ENCODE measurements around the gene SET. TPM values are rescaled to one million over a fixed set of nuclear protein-coding genes. Genes with fewer than 3 reads are reported as not detected.

The SET gene
- total RNA-seq, 2 donors from 2014 or later = 189 to 240 TPM

- intact Hi-C loops (cut with DNase I) = no loop called here
- DNase-seq (ENCODE audit: low spot score) = peak; percentile 73
Observed at GRCh38 chr9:128722380-128723351, 33.6 kb downstream of the SET start.

GRCh38 chr9:128723352-128723865, 34.4 kb downstream of the SET start:
- peak; percentile 77 for DNase-seq (ENCODE audit: low spot score)
- intact Hi-C loops (cut with DNase I) = no loop called here

- DNase-seq (ENCODE audit: low spot score) = peak; percentile 98
- intact Hi-C loops (cut with DNase I) = no loop called here
Observed at GRCh38 chr9:128723866-128724743, 35.1 kb downstream of the SET start, which contains the start of gene ZDHHC12. ZDHHC12 (minus strand) TSS chr9:128724127; CDS start chr9:128724093, 34 bp downstream.

- intact Hi-C loops (cut with DNase I) = no loop called here
- DNase-seq (ENCODE audit: low spot score) = peak; percentile 83
Observed at GRCh38 chr9:128724744-128725211, 35.8 kb downstream of the SET start.

GRCh38 chr9:128727640-128728248, 38.7 kb downstream of the SET start:
- intact Hi-C loops (cut with DNase I) = no loop called here
- DNase-seq (ENCODE audit: low spot score) = no peak

- no peak for DNase-seq (ENCODE audit: low spot score)
Observed at GRCh38 chr9:128728298-128728697, 39.3 kb downstream of the SET start.

GRCh38 chr9:128729302-128729701, 40.3 kb downstream of the SET start:
- no peak for DNase-seq (ENCODE audit: low spot score)
- intact Hi-C loops (cut with DNase I) = no loop called here

More at GRCh38 chr9:128728298-128728697, 39.3 kb downstream of the SET start:
- intact Hi-C loops (cut with DNase I) = no loop called here

GRCh38 chr9:128729766-128730517, 40.9 kb downstream of the SET start:
- peak; percentile 70 for DNase-seq (ENCODE audit: low spot score)
- intact Hi-C loops (cut with DNase I) = no loop called here

- DNase-seq (ENCODE audit: low spot score) = peak; percentile 73
- intact Hi-C loops (cut with DNase I) = no loop called here
Observed at GRCh38 chr9:128731093-128731492, 42.1 kb downstream of the SET start.

- intact Hi-C loops (cut with DNase I) = no loop called here
- peak; percentile 79 for DNase-seq (ENCODE audit: low spot score)
Observed at GRCh38 chr9:128731691-128732090, 42.7 kb downstream of the SET start.

- intact Hi-C loops (cut with DNase I) = no loop called here
- no peak for DNase-seq (ENCODE audit: low spot score)
Observed at GRCh38 chr9:128732576-128732975, 43.6 kb downstream of the SET start.

- intact Hi-C loops (cut with DNase I) = no loop called here
- DNase-seq (ENCODE audit: low spot score) = peak; percentile 87
Observed at GRCh38 chr9:128733256-128733655, 44.2 kb downstream of the SET start.

- intact Hi-C loops (cut with DNase I) = no loop called here
- no peak for DNase-seq (ENCODE audit: low spot score)
Observed at GRCh38 chr9:128735373-128735772, 46.4 kb downstream of the SET start.

GRCh38 chr9:128742401-128742800, 53.4 kb downstream of the SET start:
- intact Hi-C loops (cut with DNase I) = no loop called here
- DNase-seq (ENCODE audit: low spot score) = no peak

GRCh38 chr9:128743421-128743820, 54.4 kb downstream of the SET start:
- intact Hi-C loops (cut with DNase I) = no loop called here

More at GRCh38 chr9:128743421-128743820, 54.4 kb downstream of the SET start:
- no peak for DNase-seq (ENCODE audit: low spot score)

All from posterior vena cava (tissue), 2 donors.